Lung (tissue), 12 donors: ENCODE measurements around the gene SNRNP70. TPM values are rescaled to one million over a fixed set of nuclear protein-coding genes. Genes with fewer than 3 reads are reported as not detected.

ENCODE experiments used
- ATAC-seq: fragments of 200-7000 bp; cut with Tn5 transposase; one replicate; pipeline ENCODE4 v1.9.1; 2020; ENCODE audit warnings: moderate number of reproducible peaks; ENCODE audit not compliant: insufficient read depth, low FRiP score
- DNase-seq, 3 donors: peaks; one replicate each; pipeline ENCODE4 v3.0.0-alpha.2; 2013 to 2017
- H3K27ac ChIP-seq, 2 donors: one replicate each; pipeline ENCODE4 v1.5.1; 2013; ENCODE audit warnings: mild to moderate bottlenecking in 2 of 2, moderate library complexity in 2 of 2, control low read depth in 1 of 2, inconsistent platforms in 1 of 2, low read depth in 1 of 2, low read length in 1 of 2
- H3K27me3 ChIP-seq, 3 donors: one replicate each; pipeline ENCODE4 v1.5.1; 2013; ENCODE audit warnings: low read length in 2 of 3; ENCODE audit not compliant: control insufficient read depth in 3 of 3, insufficient read depth in 3 of 3
- H3K36me3 ChIP-seq, 4 donors: one replicate each; pipeline ENCODE4 v1.5.1; 2013; ENCODE audit warnings: low read length in 4 of 4, mild to moderate bottlenecking in 1 of 4, moderate library complexity in 1 of 4; ENCODE audit not compliant: control insufficient read depth in 4 of 4, insufficient read depth in 4 of 4
- H3K4me1 ChIP-seq, 5 donors: one replicate each; pipeline ENCODE4 v1.5.1; 2013; ENCODE audit warnings: low read length in 5 of 5, mild to moderate bottlenecking in 2 of 5, moderate library complexity in 1 of 5; ENCODE audit not compliant: control insufficient read depth in 5 of 5, insufficient read depth in 5 of 5
- H3K4me3 ChIP-seq: one replicate; pipeline ENCODE4 v1.5.1; 2013; ENCODE audit warnings: mild to moderate bottlenecking, control low read depth, moderate library complexity
- H3K9ac ChIP-seq, 2 donors: one replicate each; pipeline ENCODE4 v1.5.1; 2013; ENCODE audit warnings: low read length in 2 of 2, control low read depth in 1 of 2; ENCODE audit not compliant: insufficient read depth in 1 of 2
- H3K9me3 ChIP-seq, 4 donors: one replicate each; pipeline ENCODE4 v1.5.1; 2013; ENCODE audit warnings: low read length in 3 of 4, mild to moderate bottlenecking in 1 of 4, moderate library complexity in 1 of 4; ENCODE audit not compliant: control insufficient read depth in 4 of 4, insufficient read depth in 3 of 4
- WGBS, 2 donors: extraction: QIAGEN DNeasy Blood & Tissue Kit; methylation state at CpG; one replicate each; pipeline ENCODE4 v1.1.7; 2013; 5-methylcytosine and 5-hydroxymethylcytosine counted together
- polyA plus RNA-seq, 2 donors: library from polyadenylated mRNA; stranded (reverse); fragments of 200-250 nt; gene quantifications; one replicate each; pipeline ENCODE4 v1.2.1, GENCODE V29; 2013
- total RNA-seq, 2 donors: library from RNA; depleted of rRNA in 1 of 2; stranded (reverse); fragments of >200 nt in 1 of 2; gene quantifications; one replicate each; pipeline ENCODE4 v1.2.1, GENCODE V29; 2014 to 2021
- TF ChIP-seq, protein P1 (sequence below): IDR thresholded peaks from 2 replicates; pipeline ENCODE4 v1.5.1; 2012; ENCODE audit warnings: mild to moderate bottlenecking; ENCODE audit errors: control extremely low read depth, extremely low read depth
- donor health status: control.
- donor health status: control.
- donor health status: Bipolar disorder and iron deficiency.
- donor health status: healthy.
- donor health status: DM: yes; HTN: yes; CAD: no.

SNRNP70 gene
- total and polyA plus RNA-seq, 4 donors: 143 to 251 (median 180) TPM

DNA sequence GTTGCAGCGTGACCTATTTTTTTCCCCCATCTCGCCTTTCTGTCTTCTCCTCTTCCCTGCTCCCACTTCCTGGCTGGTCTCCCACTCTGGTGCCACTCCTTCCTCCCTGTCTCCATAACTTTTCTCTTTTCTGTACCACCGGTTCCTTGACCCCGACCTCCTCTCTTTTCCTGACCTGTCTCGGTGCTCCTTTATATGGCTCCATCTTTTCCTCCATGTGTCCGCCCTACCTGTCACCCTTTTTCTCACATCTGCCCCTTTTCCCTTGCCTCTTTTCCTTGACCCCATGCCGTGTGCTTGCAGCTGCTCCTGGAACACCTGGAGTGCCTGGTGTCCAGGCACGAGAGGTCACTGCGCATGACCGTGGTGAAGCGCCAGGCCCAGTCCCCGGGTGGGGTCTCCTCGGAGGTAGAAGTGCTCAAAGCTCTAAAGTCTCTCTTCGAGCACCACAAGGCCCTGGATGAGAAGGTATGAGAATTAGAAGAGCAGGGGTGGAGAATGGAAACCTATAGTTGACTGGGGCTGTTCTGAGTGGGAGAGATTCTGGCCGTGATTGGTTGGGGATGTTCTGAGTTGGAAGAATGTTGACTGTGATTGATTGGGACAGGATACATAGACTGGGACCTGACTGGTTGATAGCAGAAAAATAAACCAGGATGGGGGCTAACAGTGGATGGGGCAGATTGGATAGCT lies 43.4 kb downstream of the SNRNP70 start:
- H3K27ac ChIP-seq: no peak overlapping the region
- no peaks in the 10 kb centered on the region for H3K27me3 ChIP-seq
- peaks cover 0 to 10% (median 4%) of the 10 kb centered on the region in 5 donors for H3K4me1 ChIP-seq
- WGBS, 2 donors: 43 to 66% methylated on average over 15 of the region's 15 CpGs
- H3K9me3 ChIP-seq: no peaks in the 10 kb centered on the region
- H3K36me3 ChIP-seq: no peaks in the 10 kb centered on the region
- TF ChIP-seq, protein P1, sequence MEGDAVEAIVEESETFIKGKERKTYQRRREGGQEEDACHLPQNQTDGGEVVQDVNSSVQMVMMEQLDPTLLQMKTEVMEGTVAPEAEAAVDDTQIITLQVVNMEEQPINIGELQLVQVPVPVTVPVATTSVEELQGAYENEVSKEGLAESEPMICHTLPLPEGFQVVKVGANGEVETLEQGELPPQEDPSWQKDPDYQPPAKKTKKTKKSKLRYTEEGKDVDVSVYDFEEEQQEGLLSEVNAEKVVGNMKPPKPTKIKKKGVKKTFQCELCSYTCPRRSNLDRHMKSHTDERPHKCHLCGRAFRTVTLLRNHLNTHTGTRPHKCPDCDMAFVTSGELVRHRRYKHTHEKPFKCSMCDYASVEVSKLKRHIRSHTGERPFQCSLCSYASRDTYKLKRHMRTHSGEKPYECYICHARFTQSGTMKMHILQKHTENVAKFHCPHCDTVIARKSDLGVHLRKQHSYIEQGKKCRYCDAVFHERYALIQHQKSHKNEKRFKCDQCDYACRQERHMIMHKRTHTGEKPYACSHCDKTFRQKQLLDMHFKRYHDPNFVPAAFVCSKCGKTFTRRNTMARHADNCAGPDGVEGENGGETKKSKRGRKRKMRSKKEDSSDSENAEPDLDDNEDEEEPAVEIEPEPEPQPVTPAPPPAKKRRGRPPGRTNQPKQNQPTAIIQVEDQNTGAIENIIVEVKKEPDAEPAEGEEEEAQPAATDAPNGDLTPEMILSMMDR: no peak
- DNase-seq (no peak), ATAC-seq (no peak)
- H3K4me3 ChIP-seq: no peak overlapping the region
- H3K9ac ChIP-seq: no peak overlapping the region

DNA sequence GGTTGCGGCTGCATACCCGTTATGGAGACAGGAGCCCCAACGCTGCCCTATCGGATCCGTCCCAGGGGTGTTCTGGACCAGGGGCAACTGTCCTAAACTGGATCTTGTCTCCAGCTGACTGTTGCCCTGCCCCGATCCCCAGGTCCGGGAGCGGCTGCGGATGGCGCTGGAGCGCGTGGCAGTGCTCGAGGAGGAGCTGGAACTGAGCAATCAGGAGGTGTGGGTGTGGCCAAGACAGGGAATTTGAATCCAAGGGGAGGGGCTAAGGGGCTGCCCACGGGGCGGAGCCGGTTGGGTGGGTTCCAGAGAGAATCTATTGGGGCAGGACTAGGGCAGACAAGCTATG lies 44.0 kb downstream of the SNRNP70 start:
- no peak for ATAC-seq
- peaks cover 0 to 12% (median 4%) of the 10 kb centered on the region in 5 donors for H3K4me1 ChIP-seq
- no peaks in the 10 kb centered on the region for H3K9me3 ChIP-seq
- no peaks in the 10 kb centered on the region for H3K27me3 ChIP-seq
- TF ChIP-seq, protein P1: no peak
- no peak overlapping the region for H3K27ac ChIP-seq
- no peak overlapping the region for H3K4me3 ChIP-seq
- WGBS, 2 donors: 43 to 76% methylated on average over 15 to 16 of the region's 16 CpGs
- H3K9ac ChIP-seq: no peak overlapping the region
- DNase-seq: no peak
- H3K36me3 ChIP-seq: no peaks in the 10 kb centered on the region

DNA sequence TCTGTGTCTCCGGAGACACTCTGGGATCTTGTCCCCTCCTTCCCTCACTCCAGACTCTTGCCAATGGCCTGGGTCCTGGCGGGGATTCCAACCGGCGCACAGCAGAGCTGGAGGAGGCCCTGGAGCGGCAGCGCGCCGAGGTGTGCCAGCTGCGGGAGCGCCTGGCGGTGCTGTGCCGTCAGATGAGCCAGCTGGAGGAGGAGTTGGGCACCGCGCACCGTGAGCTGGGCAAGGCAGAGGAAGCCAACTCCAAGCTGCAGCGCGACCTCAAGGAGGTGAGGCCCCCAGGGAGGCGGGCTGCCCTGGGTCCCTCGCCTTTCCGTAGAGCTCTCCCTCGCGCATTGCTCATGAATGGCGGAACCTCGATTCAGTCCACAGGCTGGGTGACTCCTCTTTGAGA lies 45.1 kb downstream of the SNRNP70 start:
- Histone ChIP-seq H3K27me3 (no peaks in the 10 kb centered on the region), H3K9me3 (no peaks in the 10 kb centered on the region), H3K4me1 (peaks cover 0 to 15% (median 4%) of the 10 kb centered on the region in 5 donors), H3K4me3 (no peak overlapping the region), H3K27ac (no peak overlapping the region), H3K9ac (no peak overlapping the region), H3K36me3 (no peaks in the 10 kb centered on the region)
- TF ChIP-seq, protein P1: no peak
- DNase-seq (no peak), ATAC-seq (no peak)
- WGBS, 2 donors: 94 to 96% methylated on average over 24 of the region's 24 CpGs
